HEK293 (cell line): ENCODE results near the gene HLA-G.

Experiments
- CTCF ChIA-PET: fragments of 350-600 bp; formaldehyde crosslinking; extraction: SDS; loops from one replicate; lab custom pipeline; 2021; ENCODE audit warnings: antibody characterized with exemption; lab: Yijun Ruan, JAX
- POLR2A ChIA-PET: fragments of 300-600 bp; formaldehyde crosslinking; extraction: SDS; loops from one replicate; lab custom pipeline; 2020; ENCODE audit warnings: antibody characterized with exemption, inconsistent platforms; lab: Yijun Ruan, JAX
- H3K27ac ChIP-seq: fragments of 200-500 bp; sonication (Bioruptor generic); 2 replicates; pipeline ENCODE4 v1.5.1; 2014; ENCODE audit warnings: low read depth, low read length, control low read depth, inconsistent platforms; ENCODE audit errors: extremely low read depth
- H3K36me3 ChIP-seq, 2 experiments: fragments of 200-500 bp in 1 of 2; sonication (Bioruptor generic) in 1 of 2; 1 replicate in 1 of 2; 2 replicates in 1 of 2; pipeline ENCODE4 v1.5.1; 2014 to 2017; ENCODE audit warnings: inconsistent platforms in 2 of 2, low read length in 2 of 2; ENCODE audit not compliant: control insufficient read depth in 2 of 2, insufficient read depth in 1 of 2
- H3K4me1 ChIP-seq: fragments of 200-500 bp; sonication (Bioruptor generic); 2 replicates; pipeline ENCODE4 v1.5.1; 2014; ENCODE audit warnings: mild to moderate bottlenecking, low read length, inconsistent platforms; ENCODE audit not compliant: control insufficient read depth, insufficient read depth
- H3K4me3 ChIP-seq: 2 replicates; pipeline ENCODE4 v1.5.1; 2011; ENCODE audit warnings: low read depth, mild to moderate bottlenecking, control low read depth, low read length, moderate library complexity
- H3K9me3 ChIP-seq: fragments of 200-500 bp; sonication (Bioruptor generic); 2 replicates; pipeline ENCODE4 v1.5.1; 2014; ENCODE audit warnings: low read depth, low read length, inconsistent platforms; ENCODE audit not compliant: control insufficient read depth, insufficient read depth
- EGR2 ChIP-seq: fragments of 450-650 bp; formaldehyde crosslinking; IDR thresholded peaks from 2 replicates; pipeline ENCODE4 v1.5.1; 2016; ENCODE audit warnings: low read depth, missing biosample characterization, missing genetic modification characterization
- GLI4 ChIP-seq: fragments of 450-650 bp; formaldehyde crosslinking; IDR thresholded peaks from 2 replicates; pipeline ENCODE4 v1.5.1; 2016; ENCODE audit warnings: missing biosample characterization, missing genetic modification characterization
- SETDB1 ChIP-seq: IDR thresholded peaks from one replicate; pipeline ENCODE4 v1.6.1; 2017; ENCODE audit warnings: mild to moderate bottlenecking, low read length, moderate library complexity, mixed read lengths; ENCODE audit not compliant: insufficient read length
- WT1 ChIP-seq: fragments of 450-650 bp; formaldehyde crosslinking; IDR thresholded peaks from 2 replicates; pipeline ENCODE4 v1.5.1; 2016; ENCODE audit warnings: missing biosample characterization, missing genetic modification characterization
- ZFHX2 ChIP-seq: fragments of 450-650 bp; formaldehyde crosslinking; conservative IDR thresholded peaks from 2 replicates; pipeline ENCODE4 v1.5.1; 2016; ENCODE audit warnings: missing biosample characterization, missing genetic modification characterization
- ZIC2 ChIP-seq: fragments of 450-650 bp; formaldehyde crosslinking; IDR thresholded peaks from 2 replicates; pipeline ENCODE4 v1.5.1; 2016; ENCODE audit warnings: missing biosample characterization, missing genetic modification characterization
- ZNF169 ChIP-seq: fragments of 450-650 bp; formaldehyde crosslinking; IDR thresholded peaks from 2 replicates; pipeline ENCODE4 v1.5.1; 2016; ENCODE audit warnings: missing biosample characterization, missing genetic modification characterization
- ZNF221 ChIP-seq: fragments of 450-650 bp; formaldehyde crosslinking; IDR thresholded peaks from 2 replicates; pipeline ENCODE4 v1.5.1; 2017; ENCODE audit warnings: missing biosample characterization, missing genetic modification characterization, borderline replicate concordance
- ZNF311 ChIP-seq: fragments of 450-650 bp; formaldehyde crosslinking; IDR thresholded peaks from 2 replicates; pipeline ENCODE4 v1.5.1; 2017; ENCODE audit warnings: missing biosample characterization, missing genetic modification characterization, borderline replicate concordance
- ZNF341 ChIP-seq: fragments of 450-650 bp; formaldehyde crosslinking; IDR thresholded peaks from 2 replicates; pipeline ENCODE4; 2016; ENCODE audit warnings: low read depth, missing biosample characterization, missing genetic modification characterization
- ZNF37A ChIP-seq: fragments of 450-650 bp; IDR thresholded peaks from 2 replicates; pipeline ENCODE4 v1.5.1; 2018; ENCODE audit warnings: missing biosample characterization, missing genetic modification characterization
- ZNF548 ChIP-seq: fragments of 450-650 bp; formaldehyde crosslinking; IDR thresholded peaks from 2 replicates; pipeline ENCODE4 v1.5.1; 2016; ENCODE audit warnings: missing biosample characterization, missing genetic modification characterization
- ZNF571 ChIP-seq: fragments of 450-650 bp; formaldehyde crosslinking; IDR thresholded peaks from 2 replicates; pipeline ENCODE4 v1.5.0; 2017; ENCODE audit warnings: missing biosample characterization, missing genetic modification characterization
- ZNF580 ChIP-seq: fragments of 450-650 bp; formaldehyde crosslinking; IDR thresholded peaks from 2 replicates; pipeline ENCODE4 v1.5.1; 2016; ENCODE audit warnings: missing biosample characterization, missing genetic modification characterization
- ZNF677 ChIP-seq: fragments of 450-650 bp; IDR thresholded peaks from 2 replicates; pipeline ENCODE4 v1.5.0; 2018; ENCODE audit warnings: missing biosample characterization, mild to moderate bottlenecking, missing genetic modification characterization, moderate library complexity
- ZNF704 ChIP-seq: fragments of 450-650 bp; formaldehyde crosslinking; IDR thresholded peaks from 2 replicates; pipeline ENCODE4 v1.5.1; 2016; ENCODE audit warnings: missing biosample characterization, missing genetic modification characterization
- ZNF76 ChIP-seq: fragments of 450-650 bp; formaldehyde crosslinking; IDR thresholded peaks from 2 replicates; pipeline ENCODE4; 2016; ENCODE audit warnings: low read depth, missing biosample characterization, missing genetic modification characterization, borderline replicate concordance
- ZNF792 ChIP-seq: fragments of 450-650 bp; formaldehyde crosslinking; IDR thresholded peaks from 2 replicates; pipeline ENCODE4 v1.5.1; 2016; ENCODE audit warnings: missing biosample characterization, missing genetic modification characterization
- TF ChIP-seq, protein P1 (sequence below): fragments of 450-650 bp; formaldehyde crosslinking; IDR thresholded peaks from 2 replicates; pipeline ENCODE4 v1.5.1; 2016; ENCODE audit warnings: missing biosample characterization, missing genetic modification characterization
- TF ChIP-seq, protein P2 (sequence below): fragments of 450-650 bp; formaldehyde crosslinking; IDR thresholded peaks from 2 replicates; pipeline ENCODE4 v1.5.1; 2016; ENCODE audit warnings: missing biosample characterization, missing genetic modification characterization
- TF ChIP-seq, protein P3 (sequence below): fragments of 450-650 bp; formaldehyde crosslinking; IDR thresholded peaks from 2 replicates; pipeline ENCODE4 v1.5.1; 2016; ENCODE audit warnings: missing biosample characterization, missing genetic modification characterization
- TF ChIP-seq, protein P4 (sequence below): fragments of 450-650 bp; formaldehyde crosslinking; IDR thresholded peaks from 2 replicates; pipeline ENCODE4 v1.5.1; 2017; ENCODE audit warnings: missing biosample characterization, missing genetic modification characterization

HLA-G gene

GRCh38 chr6:29789176-29789575 is 38.4 kb upstream of the HLA-G start (continued):
- TF ChIP-seq ZNF704 (tag by site-specific recombination) (no peak), ZFHX2 (tag by site-specific recombination) (no peak), ZNF580 (tag by site-specific recombination) (no peak), EGR2 (no peak), ZNF37A (tag by site-specific recombination) (no peak), SETDB1 (no peak), ZNF341 (tag by site-specific recombination) (no peak), GLI4 (tag by site-specific recombination) (no peak), ZNF76 (tag by site-specific recombination) (no peak)

GRCh38 chr6:29790626-29791025 is 37.0 kb upstream of the HLA-G start:
- Histone ChIP-seq H3K4me3 (no peak overlapping the region), H3K36me3 (no peaks in the 10 kb centered on the region), H3K9me3 (no peaks in the 10 kb centered on the region), H3K27ac (no peak overlapping the region), H3K4me1 (no peaks in the 10 kb centered on the region)
- POLR2A ChIA-PET, result no interaction called here
- CTCF ChIA-PET, result interaction anchor here (0.6 kb wide), 1 partner anchor 44 kb away, joined by 4 read pairs; no protein-coding TSS in a partner anchor
- TF ChIP-seq ZNF311 (tag by site-specific recombination), result no peak
- no peak for TF ChIP-seq ZNF792
- TF ChIP-seq, protein P1, sequence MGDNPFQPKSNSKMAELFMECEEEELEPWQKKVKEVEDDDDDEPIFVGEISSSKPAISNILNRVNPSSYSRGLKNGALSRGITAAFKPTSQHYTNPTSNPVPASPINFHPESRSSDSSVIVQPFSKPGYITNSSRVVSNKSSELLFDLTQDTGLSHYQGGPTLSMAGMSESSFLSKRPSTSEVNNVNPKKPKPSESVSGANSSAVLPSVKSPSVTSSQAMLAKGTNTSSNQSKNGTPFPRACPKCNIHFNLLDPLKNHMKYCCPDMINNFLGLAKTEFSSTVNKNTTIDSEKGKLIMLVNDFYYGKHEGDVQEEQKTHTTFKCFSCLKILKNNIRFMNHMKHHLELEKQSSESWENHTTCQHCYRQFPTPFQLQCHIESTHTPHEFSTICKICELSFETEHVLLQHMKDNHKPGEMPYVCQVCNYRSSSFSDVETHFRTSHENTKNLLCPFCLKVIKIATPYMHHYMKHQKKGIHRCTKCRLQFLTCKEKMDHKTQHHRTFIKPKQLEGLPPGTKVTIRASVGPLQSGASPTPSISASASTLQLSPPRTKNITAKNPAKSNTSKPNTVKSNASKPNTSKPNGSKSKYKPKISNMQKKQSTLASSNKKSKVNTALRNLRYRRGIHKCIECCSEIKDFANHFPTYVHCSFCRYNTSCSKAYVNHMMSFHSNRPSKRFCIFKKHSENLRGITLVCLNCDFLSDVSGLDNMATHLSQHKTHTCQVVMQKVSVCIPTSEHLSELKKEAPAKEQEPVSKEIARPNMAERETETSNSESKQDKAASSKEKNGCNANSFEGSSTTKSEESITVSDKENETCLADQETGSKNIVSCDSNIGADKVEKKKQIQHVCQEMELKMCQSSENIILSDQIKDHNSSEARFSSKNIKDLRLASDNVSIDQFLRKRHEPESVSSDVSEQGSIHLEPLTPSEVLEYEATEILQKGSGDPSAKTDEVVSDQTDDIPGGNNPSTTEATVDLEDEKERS (tag by site-specific recombination), result no peak
- TF ChIP-seq, protein P2, sequence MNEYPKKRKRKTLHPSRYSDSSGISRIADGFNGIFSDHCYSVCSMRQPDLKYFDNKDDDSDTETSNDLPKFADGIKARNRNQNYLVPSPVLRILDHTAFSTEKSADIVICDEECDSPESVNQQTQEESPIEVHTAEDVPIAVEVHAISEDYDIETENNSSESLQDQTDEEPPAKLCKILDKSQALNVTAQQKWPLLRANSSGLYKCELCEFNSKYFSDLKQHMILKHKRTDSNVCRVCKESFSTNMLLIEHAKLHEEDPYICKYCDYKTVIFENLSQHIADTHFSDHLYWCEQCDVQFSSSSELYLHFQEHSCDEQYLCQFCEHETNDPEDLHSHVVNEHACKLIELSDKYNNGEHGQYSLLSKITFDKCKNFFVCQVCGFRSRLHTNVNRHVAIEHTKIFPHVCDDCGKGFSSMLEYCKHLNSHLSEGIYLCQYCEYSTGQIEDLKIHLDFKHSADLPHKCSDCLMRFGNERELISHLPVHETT (tag by site-specific recombination), result no peak
- no peak for TF ChIP-seq ZNF169 (tag by site-specific recombination)
- TF ChIP-seq, protein P3, sequence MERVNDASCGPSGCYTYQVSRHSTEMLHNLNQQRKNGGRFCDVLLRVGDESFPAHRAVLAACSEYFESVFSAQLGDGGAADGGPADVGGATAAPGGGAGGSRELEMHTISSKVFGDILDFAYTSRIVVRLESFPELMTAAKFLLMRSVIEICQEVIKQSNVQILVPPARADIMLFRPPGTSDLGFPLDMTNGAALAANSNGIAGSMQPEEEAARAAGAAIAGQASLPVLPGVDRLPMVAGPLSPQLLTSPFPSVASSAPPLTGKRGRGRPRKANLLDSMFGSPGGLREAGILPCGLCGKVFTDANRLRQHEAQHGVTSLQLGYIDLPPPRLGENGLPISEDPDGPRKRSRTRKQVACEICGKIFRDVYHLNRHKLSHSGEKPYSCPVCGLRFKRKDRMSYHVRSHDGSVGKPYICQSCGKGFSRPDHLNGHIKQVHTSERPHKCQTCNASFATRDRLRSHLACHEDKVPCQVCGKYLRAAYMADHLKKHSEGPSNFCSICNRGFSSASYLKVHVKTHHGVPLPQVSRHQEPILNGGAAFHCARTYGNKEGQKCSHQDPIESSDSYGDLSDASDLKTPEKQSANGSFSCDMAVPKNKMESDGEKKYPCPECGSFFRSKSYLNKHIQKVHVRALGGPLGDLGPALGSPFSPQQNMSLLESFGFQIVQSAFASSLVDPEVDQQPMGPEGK, result no peak
- TF ChIP-seq ZNF221, result no peak
- TF ChIP-seq ZNF571, result no peak
- TF ChIP-seq, protein P4, sequence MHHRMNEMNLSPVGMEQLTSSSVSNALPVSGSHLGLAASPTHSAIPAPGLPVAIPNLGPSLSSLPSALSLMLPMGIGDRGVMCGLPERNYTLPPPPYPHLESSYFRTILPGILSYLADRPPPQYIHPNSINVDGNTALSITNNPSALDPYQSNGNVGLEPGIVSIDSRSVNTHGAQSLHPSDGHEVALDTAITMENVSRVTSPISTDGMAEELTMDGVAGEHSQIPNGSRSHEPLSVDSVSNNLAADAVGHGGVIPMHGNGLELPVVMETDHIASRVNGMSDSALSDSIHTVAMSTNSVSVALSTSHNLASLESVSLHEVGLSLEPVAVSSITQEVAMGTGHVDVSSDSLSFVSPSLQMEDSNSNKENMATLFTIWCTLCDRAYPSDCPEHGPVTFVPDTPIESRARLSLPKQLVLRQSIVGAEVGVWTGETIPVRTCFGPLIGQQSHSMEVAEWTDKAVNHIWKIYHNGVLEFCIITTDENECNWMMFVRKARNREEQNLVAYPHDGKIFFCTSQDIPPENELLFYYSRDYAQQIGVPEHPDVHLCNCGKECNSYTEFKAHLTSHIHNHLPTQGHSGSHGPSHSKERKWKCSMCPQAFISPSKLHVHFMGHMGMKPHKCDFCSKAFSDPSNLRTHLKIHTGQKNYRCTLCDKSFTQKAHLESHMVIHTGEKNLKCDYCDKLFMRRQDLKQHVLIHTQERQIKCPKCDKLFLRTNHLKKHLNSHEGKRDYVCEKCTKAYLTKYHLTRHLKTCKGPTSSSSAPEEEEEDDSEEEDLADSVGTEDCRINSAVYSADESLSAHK, result no peak
- no peak for TF ChIP-seq ZNF548 (tag by site-specific recombination)
- TF ChIP-seq ZNF580 (tag by site-specific recombination), result no peak
- no peak for TF ChIP-seq ZNF677
- TF ChIP-seq ZIC2 (tag by site-specific recombination), result no peak
- TF ChIP-seq WT1, result no peak
